Transverse colon (tissue), 4 donors: Measurements from ENCODE around the gene MED15. TPM values are rescaled to one million over a fixed set of nuclear protein-coding genes. Genes with fewer than 3 reads are reported as not detected.

ENCODE experiments used
- DNase-seq: peaks from one replicate; pipeline ENCODE4 v3.0.0-alpha.2; 2019
- H3K27ac ChIP-seq, 4 donors: fragments of 200-600 bp; sonication (generic); 2 replicates each; pipeline ENCODE4 v1.5.1; 2016 to 2018; ENCODE audit warnings: inconsistent platforms in 4 of 4
- H3K27me3 ChIP-seq: fragments of 200-600 bp; sonication (generic); 2 replicates; pipeline ENCODE4 v1.5.1; 2017; ENCODE audit warnings: inconsistent platforms
- H3K36me3 ChIP-seq, 4 donors: fragments of 200-600 bp; sonication (generic); 2 replicates each; pipeline ENCODE4 v1.5.1; 2017 to 2019; ENCODE audit warnings: inconsistent platforms in 4 of 4
- H3K4me1 ChIP-seq, 4 donors: fragments of 200-600 bp; sonication (generic); 2 replicates each; pipeline ENCODE4 v1.5.1; 2017 to 2020; ENCODE audit warnings: inconsistent platforms in 4 of 4
- H3K4me3 ChIP-seq, 4 donors: fragments of 200-600 bp; sonication (generic); 1 replicate in 1 of 4; 2 replicates in 3 of 4; pipeline versions ENCODE4 v1.5.1 to v1.6.1; 2017 to 2019; ENCODE audit warnings: inconsistent platforms in 4 of 4
- H3K9me3 ChIP-seq, 2 donors: fragments of 200-600 bp; sonication (generic); 2 replicates each; pipeline ENCODE4 v1.5.1; 2017 to 2019; ENCODE audit warnings: inconsistent platforms in 2 of 2
- EP300 ChIP-seq: sonication (generic); formaldehyde crosslinking; IDR thresholded peaks from one replicate; pipeline ENCODE4 v1.6.1; 2017; ENCODE audit warnings: antibody characterized with exemption, low read depth
- POLR2A ChIP-seq: fragments of 450-650 bp; IDR thresholded peaks from one replicate; pipeline ENCODE4 v1.6.1; 2016; ENCODE audit warnings: antibody characterized with exemption, mild to moderate bottlenecking, moderate library complexity
- POLR2AphosphoS5 ChIP-seq, 3 donors: sonication (generic); formaldehyde crosslinking; IDR thresholded peaks; one replicate each; pipeline ENCODE4 v1.6.1; 2016; ENCODE audit warnings: antibody characterized with exemption in 3 of 3
- WGBS, 2 donors: methylation state at CpG; one replicate each; pipeline ENCODE4 v1.1.5; 2018; ENCODE audit warnings: low coverage in 1 of 2; 5-methylcytosine and 5-hydroxymethylcytosine counted together
- in situ Hi-C, 4 donors: fragments of 200-750 bp; cut with MboI; loops; one replicate each; pipeline versions ENCODE4 v1.15.0 to v1.15.1; 2017; ENCODE audit warnings: low sequenced_read_pairs in 3 of 4, low pct_ligation_motif_present in 1 of 4, low pct_unique_long_range_greater_than_20kb in 1 of 4
- intact Hi-C: fragments of 100-400 bp; cut with DNase I; formaldehyde crosslinking; loops from one replicate; pipeline ENCODE4 v1.15.1; 2023; ENCODE audit warnings: low total_unique reads
- total RNA-seq, 4 donors: library from RNA; depleted of rRNA; stranded (reverse); fragments of >200 nt; gene quantifications; one replicate each; pipeline ENCODE4 v1.1.0, GENCODE V29; 2016
- TF ChIP-seq, protein P1 (sequence below), 5 experiments: fragments of 200-600 bp in 3 of 5; fragments of 450-650 bp in 2 of 5; sonication (generic) in 3 of 5; IDR thresholded peaks; 1 replicate in 2 of 5; 2 replicates in 3 of 5; pipeline ENCODE4 v1.5.1; 2016 to 2017; ENCODE audit warnings: antibody characterized with exemption in 5 of 5, inconsistent platforms in 3 of 5, mild to moderate bottlenecking in 2 of 5, moderate library complexity in 1 of 5

MED15 gene
- total RNA-seq, 4 donors from 2014 or later = 70.3 to 211 (median 116) TPM

DNA sequence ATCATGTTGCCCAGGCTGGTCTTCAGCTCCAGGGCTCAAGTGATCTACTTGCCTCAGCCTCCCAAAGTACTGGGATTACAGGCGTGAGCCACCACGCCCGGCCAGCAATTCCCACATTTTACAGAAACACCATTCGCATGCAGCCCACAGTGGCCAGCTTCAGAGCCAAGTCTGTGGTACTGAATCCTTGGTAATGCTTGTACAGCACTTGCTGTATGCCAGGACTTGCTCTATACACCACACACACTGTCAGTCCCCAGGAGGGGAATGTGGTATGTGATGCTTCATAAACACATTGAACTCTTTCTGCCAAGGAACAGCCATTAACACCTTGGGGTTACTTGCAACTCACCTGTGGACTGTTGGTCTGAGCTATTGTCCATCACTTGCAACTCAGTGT lies 119.4 kb downstream of the MED15 start:
- no peaks in the 10 kb centered on the region for H3K9me3 ChIP-seq
- no peak for TF ChIP-seq POLR2AphosphoS5 (IDR thresholded peaks at IDR 0.05)
- TF ChIP-seq POLR2A = no peak
- TF ChIP-seq EP300 = no peak
- TF ChIP-seq, protein P1, sequence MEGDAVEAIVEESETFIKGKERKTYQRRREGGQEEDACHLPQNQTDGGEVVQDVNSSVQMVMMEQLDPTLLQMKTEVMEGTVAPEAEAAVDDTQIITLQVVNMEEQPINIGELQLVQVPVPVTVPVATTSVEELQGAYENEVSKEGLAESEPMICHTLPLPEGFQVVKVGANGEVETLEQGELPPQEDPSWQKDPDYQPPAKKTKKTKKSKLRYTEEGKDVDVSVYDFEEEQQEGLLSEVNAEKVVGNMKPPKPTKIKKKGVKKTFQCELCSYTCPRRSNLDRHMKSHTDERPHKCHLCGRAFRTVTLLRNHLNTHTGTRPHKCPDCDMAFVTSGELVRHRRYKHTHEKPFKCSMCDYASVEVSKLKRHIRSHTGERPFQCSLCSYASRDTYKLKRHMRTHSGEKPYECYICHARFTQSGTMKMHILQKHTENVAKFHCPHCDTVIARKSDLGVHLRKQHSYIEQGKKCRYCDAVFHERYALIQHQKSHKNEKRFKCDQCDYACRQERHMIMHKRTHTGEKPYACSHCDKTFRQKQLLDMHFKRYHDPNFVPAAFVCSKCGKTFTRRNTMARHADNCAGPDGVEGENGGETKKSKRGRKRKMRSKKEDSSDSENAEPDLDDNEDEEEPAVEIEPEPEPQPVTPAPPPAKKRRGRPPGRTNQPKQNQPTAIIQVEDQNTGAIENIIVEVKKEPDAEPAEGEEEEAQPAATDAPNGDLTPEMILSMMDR (IDR thresholded peaks at IDR 0.05) = no peak
- in situ Hi-C loops (loop anchor here in 1 of 4 donors (25.0 kb wide), 1 partner anchor 465 kb away; the partner anchor contains the start of gene CCDC188), intact Hi-C loops (no loop called here)
- DNase-seq = no peak
- no peaks in the 10 kb centered on the region for H3K36me3 ChIP-seq
- no peaks in the 10 kb centered on the region for H3K4me1 ChIP-seq
- H3K27ac ChIP-seq = no peak overlapping the region
- no peak overlapping the region for H3K4me3 ChIP-seq
- H3K27me3 ChIP-seq = no peaks in the 10 kb centered on the region
- 100% methylated on average over 1 to 4 of the region's 4 CpGs for WGBS, 2 donors

- in situ Hi-C loops (loop anchor here in 1 of 4 donors (25.0 kb wide), 1 partner anchor 465 kb away; the partner anchor contains the start of gene CCDC188), intact Hi-C loops (no loop called here)
- Histone ChIP-seq H3K36me3 (no peaks in the 10 kb centered on the region), H3K9me3 (no peaks in the 10 kb centered on the region), H3K4me3 (no peak overlapping the region), H3K27me3 (no peaks in the 10 kb centered on the region), H3K4me1 (no peaks in the 10 kb centered on the region), H3K27ac (no peak overlapping the region)
- TF ChIP-seq, protein P1 (IDR thresholded peaks at IDR 0.05) = no peak
- TF ChIP-seq POLR2A = no peak
- no peak for TF ChIP-seq POLR2AphosphoS5 (IDR thresholded peaks at IDR 0.05)
- TF ChIP-seq EP300 = no peak
- WGBS, 2 donors = 91% methylated on average over 5 of the region's 5 CpGs; no CpG with 5 or more reads in 1 of the 2 donors
- DNase-seq = no peak
Observed at GRCh38 chr22:20627432-20627831, 120.0 kb downstream of the MED15 start.

DNA sequence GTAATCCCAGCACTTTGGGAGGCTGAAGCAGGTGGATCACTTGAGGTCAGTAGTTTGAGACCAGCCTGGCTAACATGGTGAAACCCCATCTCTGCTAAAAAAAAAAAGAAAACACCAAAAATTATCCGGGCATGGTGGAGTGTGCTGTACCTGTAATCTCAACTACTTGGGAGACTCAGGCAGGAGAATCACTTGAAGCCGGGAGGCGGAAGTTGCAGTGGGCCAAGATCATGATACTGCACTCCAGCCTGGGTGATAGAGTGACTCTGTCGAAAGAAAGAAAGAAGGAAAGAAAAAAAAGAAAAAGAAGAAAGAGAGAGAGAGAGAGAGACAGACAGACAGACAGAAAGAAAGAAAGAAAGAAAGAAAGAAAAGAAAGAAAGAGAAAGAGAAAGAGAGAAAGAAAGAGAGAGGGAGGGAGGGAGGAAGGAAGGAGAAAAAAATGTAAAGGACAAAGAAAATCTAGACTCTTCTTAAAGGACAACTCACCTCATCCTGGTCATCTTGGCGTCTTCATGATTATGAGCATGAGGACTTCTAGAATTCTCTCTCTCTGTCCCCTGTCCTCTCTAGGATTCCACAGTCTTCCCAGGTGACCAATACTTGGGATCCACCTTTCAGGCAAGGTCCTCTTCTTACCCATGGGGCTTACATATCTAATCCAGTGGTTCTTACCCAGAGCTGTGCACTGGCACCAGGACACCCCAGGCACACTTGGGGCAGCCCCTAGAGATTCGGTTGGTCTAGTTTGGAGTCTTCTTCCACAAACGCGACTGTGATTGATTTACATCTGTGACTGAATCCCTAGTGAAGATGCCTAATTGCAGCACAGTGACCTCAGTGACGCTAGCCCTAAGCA lies 120.9 kb downstream of the MED15 start:
- in situ Hi-C loops = loop anchor here in 1 of 4 donors (25.0 kb wide), 1 partner anchor 466 kb away; the partner anchor contains the start of gene CCDC188
- Histone ChIP-seq H3K9me3 (no peaks in the 10 kb centered on the region), H3K27me3 (no peaks in the 10 kb centered on the region), H3K4me3 (no peak overlapping the region), H3K4me1 (no peaks in the 10 kb centered on the region), H3K27ac (no peak overlapping the region), H3K36me3 (no peaks in the 10 kb centered on the region)
- WGBS, 2 donors = 71 to 75% methylated on average over 5 to 9 of the region's 9 CpGs
- TF ChIP-seq EP300 (no peak), POLR2A (no peak), POLR2AphosphoS5 (IDR thresholded peaks at IDR 0.05) (no peak)
- TF ChIP-seq, protein P1 (IDR thresholded peaks at IDR 0.05) = no peak
- intact Hi-C loops = no loop called here
- no peak for DNase-seq

- no peak overlapping the region for H3K27ac ChIP-seq
- H3K27me3 ChIP-seq = no peaks in the 10 kb centered on the region
- no peaks in the 10 kb centered on the region for H3K4me1 ChIP-seq
- intact Hi-C loops (no loop called here), in situ Hi-C loops (loop anchor here in 1 of 4 donors (25.0 kb wide), 1 partner anchor 467 kb away; the partner anchor contains the start of gene CCDC188)
- no peaks in the 10 kb centered on the region for H3K9me3 ChIP-seq
- 94 to 97% methylated on average over 3 of the region's 3 CpGs for WGBS, 2 donors
- TF ChIP-seq, protein P1 (IDR thresholded peaks at IDR 0.05) = no peak
- TF ChIP-seq POLR2A (no peak), EP300 (no peak), POLR2AphosphoS5 (IDR thresholded peaks at IDR 0.05) (no peak)
- H3K36me3 ChIP-seq = no peaks in the 10 kb centered on the region
- no peak for DNase-seq
- no peak overlapping the region for H3K4me3 ChIP-seq
Observed at GRCh38 chr22:20629401-20629800, 122.0 kb downstream of the MED15 start.
